ENCODE results near the gene CERCAM. TPM values are rescaled to one million over a fixed set of nuclear protein-coding genes. Genes with fewer than 3 reads are reported as not detected.

The CERCAM gene
- total RNA-seq, 1 donor from 2014 or later = 105 TPM

- H3K4me3 ChIP-seq (ENCODE audit: low read depth, low read length) = no peak overlapping the region
- no peak for TF ChIP-seq CTCF (IDR thresholded peaks at IDR 0.05; ENCODE audit: insufficient read depth, low read length, poor library complexity, severe bottlenecking)
- H3K36me3 ChIP-seq (ENCODE audit: control insufficient read depth, insufficient read depth, low read length) = no peaks in the 10 kb centered on the region
- peaks cover 48% of the 10 kb centered on the region for H3K27me3 ChIP-seq (ENCODE audit: control insufficient read depth, insufficient read depth, low read length)
- DNase-seq (ENCODE audit: low read depth) = no peak
Measured at GRCh38 chr9:128391956-128392301, 28.7 kb upstream of the CERCAM start.

- H3K4me3 ChIP-seq (ENCODE audit: low read depth, low read length) = no peak overlapping the region
- TF ChIP-seq CTCF (IDR thresholded peaks at IDR 0.05; ENCODE audit: insufficient read depth, low read length, poor library complexity, severe bottlenecking) = no peak
- no peaks in the 10 kb centered on the region for H3K36me3 ChIP-seq (ENCODE audit: control insufficient read depth, insufficient read depth, low read length)
- DNase-seq (ENCODE audit: low read depth) = no peak
- H3K27me3 ChIP-seq (ENCODE audit: control insufficient read depth, insufficient read depth, low read length) = peaks cover 53% of the 10 kb centered on the region
Measured at GRCh38 chr9:128392302-128393144, 28.1 kb upstream of the CERCAM start.

GRCh38 chr9:128393145-128393775, 27.4 kb upstream of the CERCAM start:
- no peak for TF ChIP-seq CTCF (IDR thresholded peaks at IDR 0.05; ENCODE audit: insufficient read depth, low read length, poor library complexity, severe bottlenecking)
- no peaks in the 10 kb centered on the region for H3K36me3 ChIP-seq (ENCODE audit: control insufficient read depth, insufficient read depth, low read length)
- no peak overlapping the region for H3K4me3 ChIP-seq (ENCODE audit: low read depth, low read length)
- DNase-seq (ENCODE audit: low read depth) = no peak
- H3K27me3 ChIP-seq (ENCODE audit: control insufficient read depth, insufficient read depth, low read length) = peaks cover 58% of the 10 kb centered on the region

GRCh38 chr9:128393970-128394369, 26.7 kb upstream of the CERCAM start:
- TF ChIP-seq CTCF (IDR thresholded peaks at IDR 0.05; ENCODE audit: insufficient read depth, low read length, poor library complexity, severe bottlenecking) = no peak
- Histone ChIP-seq H3K36me3 (ENCODE audit: control insufficient read depth, insufficient read depth, low read length) (no peaks in the 10 kb centered on the region), H3K27me3 (ENCODE audit: control insufficient read depth, insufficient read depth, low read length) (peaks cover 58% of the 10 kb centered on the region), H3K4me3 (ENCODE audit: low read depth, low read length) (no peak overlapping the region)
- DNase-seq (ENCODE audit: low read depth) = no peak

- Histone ChIP-seq H3K27me3 (ENCODE audit: control insufficient read depth, insufficient read depth, low read length) (peaks cover 58% of the 10 kb centered on the region), H3K4me3 (ENCODE audit: low read depth, low read length) (no peak overlapping the region), H3K36me3 (ENCODE audit: control insufficient read depth, insufficient read depth, low read length) (no peaks in the 10 kb centered on the region)
- no peak for DNase-seq (ENCODE audit: low read depth)
- TF ChIP-seq CTCF (IDR thresholded peaks at IDR 0.05; ENCODE audit: insufficient read depth, low read length, poor library complexity, severe bottlenecking) = no peak
Measured at GRCh38 chr9:128394379-128395168, 26.1 kb upstream of the CERCAM start.

Measured in kidney epithelial cell (primary cell).